Ovary (tissue), 3 donors: ENCODE measurements around the gene SCUBE3.

Source experiments
- CTCF ChIP-seq, 3 donors: fragments of 450-650 bp in 2 of 3; fragments of 200-600 bp in 1 of 3; IDR thresholded peaks; one replicate each; pipeline versions ENCODE4 v1.5.1 to v1.8.0; 2016 to 2022; ENCODE audit warnings: antibody characterized with exemption in 3 of 3, mild to moderate bottlenecking in 1 of 3
- EP300 ChIP-seq: sonication (generic); formaldehyde crosslinking; IDR thresholded peaks from one replicate; pipeline ENCODE4 v1.6.1; 2017; ENCODE audit warnings: antibody characterized with exemption
- POLR2A ChIP-seq: fragments of 450-650 bp; IDR thresholded peaks from one replicate; pipeline ENCODE4 v1.6.1; 2017; ENCODE audit warnings: antibody characterized with exemption, mild to moderate bottlenecking, moderate library complexity
- donor health status: DM: no; HTN: no; CAD: no.

- no peak for TF ChIP-seq POLR2A
- no peak for TF ChIP-seq CTCF (IDR thresholded peaks at IDR 0.05)
- TF ChIP-seq EP300, result no peak
These were observed 16.6 kb upstream of the SCUBE3 start for GRCh38 chr6:35197196-35197595.
